ENCODE results near the gene FGD6. TPM values are rescaled to one million over a fixed set of nuclear protein-coding genes. Genes with fewer than 3 reads are reported as not detected.

Gene FGD6
- polyA plus RNA-seq, 1 donor (not counting 4 experiments of a cell fraction or from before 2014, with no cell fraction given), result 54.2 TPM

- peak overlapping the region; percentile 73 for H3K27ac ChIP-seq (ENCODE audit: control insufficient read depth, insufficient read depth, low read length)
- FAIRE-seq, result no peak
- TF ChIP-seq, protein P1, sequence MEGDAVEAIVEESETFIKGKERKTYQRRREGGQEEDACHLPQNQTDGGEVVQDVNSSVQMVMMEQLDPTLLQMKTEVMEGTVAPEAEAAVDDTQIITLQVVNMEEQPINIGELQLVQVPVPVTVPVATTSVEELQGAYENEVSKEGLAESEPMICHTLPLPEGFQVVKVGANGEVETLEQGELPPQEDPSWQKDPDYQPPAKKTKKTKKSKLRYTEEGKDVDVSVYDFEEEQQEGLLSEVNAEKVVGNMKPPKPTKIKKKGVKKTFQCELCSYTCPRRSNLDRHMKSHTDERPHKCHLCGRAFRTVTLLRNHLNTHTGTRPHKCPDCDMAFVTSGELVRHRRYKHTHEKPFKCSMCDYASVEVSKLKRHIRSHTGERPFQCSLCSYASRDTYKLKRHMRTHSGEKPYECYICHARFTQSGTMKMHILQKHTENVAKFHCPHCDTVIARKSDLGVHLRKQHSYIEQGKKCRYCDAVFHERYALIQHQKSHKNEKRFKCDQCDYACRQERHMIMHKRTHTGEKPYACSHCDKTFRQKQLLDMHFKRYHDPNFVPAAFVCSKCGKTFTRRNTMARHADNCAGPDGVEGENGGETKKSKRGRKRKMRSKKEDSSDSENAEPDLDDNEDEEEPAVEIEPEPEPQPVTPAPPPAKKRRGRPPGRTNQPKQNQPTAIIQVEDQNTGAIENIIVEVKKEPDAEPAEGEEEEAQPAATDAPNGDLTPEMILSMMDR (optimal IDR thresholded peaks at IDR 0.05 in 1 of 3, IDR thresholded peaks at IDR 0.05 in 1 of 3, conservative IDR thresholded peaks at IDR 0.05 in 1 of 3; ENCODE audit: extremely low read depth in 1 of 3, insufficient read depth in 2 of 3, low read length in 3 of 3), result no peak
- no peak for TF ChIP-seq EZH2 (IDR thresholded peaks at IDR 0.05; ENCODE audit: low read length)
- H2AFZ ChIP-seq (ENCODE audit: control insufficient read depth, low read length), result no peak overlapping the region
- H3K9ac ChIP-seq (ENCODE audit: control insufficient read depth, extremely low read depth, insufficient read depth, low read length), result no peak overlapping the region
- H3K9me3 ChIP-seq (ENCODE audit: control insufficient read depth, low read depth, low read length), result no peaks in the 10 kb centered on the region
- dilution Hi-C loops (cut with MboI; ENCODE audit: extremely low pct_ligation_motif_present, low sequenced_read_pairs), result no loop called here
- H3K79me2 ChIP-seq (ENCODE audit: control insufficient read depth, insufficient read depth, low read length), result peaks cover 3% of the 10 kb centered on the region
- peaks cover 0 to 4% of the 10 kb centered on the region in 2 experiments for H3K36me3 ChIP-seq (ENCODE audit: control insufficient read depth in 2 of 2, extremely low read depth in 1 of 2, insufficient read depth in 2 of 2, low read length in 2 of 2)
- DNase-seq (ENCODE audit: low read depth, low spot score), result no peak
- no peaks in the 10 kb centered on the region for H4K20me1 ChIP-seq (ENCODE audit: control insufficient read depth, extremely low read depth, insufficient read depth, low read length)
- H3K4me1 ChIP-seq (ENCODE audit: control insufficient read depth, extremely low read depth, insufficient read depth, low read length), result peaks cover 20% of the 10 kb centered on the region
- no peaks in the 10 kb centered on the region for H3K27me3 ChIP-seq (ENCODE audit: control insufficient read depth, extremely low read depth, insufficient read depth, low read length)
- no peak overlapping the region for H3K4me2 ChIP-seq (ENCODE audit: control insufficient read depth, extremely low read depth, insufficient read depth, low read depth, low read length)
- no peaks in the 10 kb centered on the region for H3K9me1 ChIP-seq (ENCODE audit: control insufficient read depth, extremely low read depth, insufficient read depth, low read length)
- no peak overlapping the region for H3K4me3 ChIP-seq (ENCODE audit: control insufficient read depth in 2 of 3, extremely low read depth in 1 of 3, insufficient read depth in 2 of 3, low read depth in 1 of 3, low read length in 3 of 3)
Measured at GRCh38 chr12:95150501-95150900, 66.8 kb downstream of the FGD6 start.

- FAIRE-seq (peak; percentile 84), DNase-seq (ENCODE audit: low read depth, low spot score) (no peak)
- Histone ChIP-seq H3K4me3 (ENCODE audit: control insufficient read depth in 2 of 3, extremely low read depth in 1 of 3, insufficient read depth in 2 of 3, low read depth in 1 of 3, low read length in 3 of 3) (no peak overlapping the region), H3K79me2 (ENCODE audit: control insufficient read depth, insufficient read depth, low read length) (no peaks in the 10 kb centered on the region), H4K20me1 (ENCODE audit: control insufficient read depth, extremely low read depth, insufficient read depth, low read length) (no peaks in the 10 kb centered on the region), H3K4me1 (ENCODE audit: control insufficient read depth, extremely low read depth, insufficient read depth, low read length) (peaks cover 20% of the 10 kb centered on the region), H3K9ac (ENCODE audit: control insufficient read depth, extremely low read depth, insufficient read depth, low read length) (no peak overlapping the region), H2AFZ (ENCODE audit: control insufficient read depth, low read length) (no peak overlapping the region), H3K27me3 (ENCODE audit: control insufficient read depth, extremely low read depth, insufficient read depth, low read length) (no peaks in the 10 kb centered on the region), H3K9me1 (ENCODE audit: control insufficient read depth, extremely low read depth, insufficient read depth, low read length) (no peaks in the 10 kb centered on the region), H3K36me3 (ENCODE audit: control insufficient read depth in 2 of 2, extremely low read depth in 1 of 2, insufficient read depth in 2 of 2, low read length in 2 of 2) (peaks cover 2 to 4% of the 10 kb centered on the region in 2 experiments), H3K9me3 (ENCODE audit: control insufficient read depth, low read depth, low read length) (no peaks in the 10 kb centered on the region), H3K4me2 (ENCODE audit: control insufficient read depth, extremely low read depth, insufficient read depth, low read depth, low read length) (no peak overlapping the region), H3K27ac (ENCODE audit: control insufficient read depth, insufficient read depth, low read length) (peak overlapping the region; percentile 44)
- TF ChIP-seq EZH2 (IDR thresholded peaks at IDR 0.05; ENCODE audit: low read length), result no peak
- TF ChIP-seq, protein P1 (optimal IDR thresholded peaks at IDR 0.05 in 1 of 3, IDR thresholded peaks at IDR 0.05 in 1 of 3, conservative IDR thresholded peaks at IDR 0.05 in 1 of 3; ENCODE audit: extremely low read depth in 1 of 3, insufficient read depth in 2 of 3, low read length in 3 of 3), result no peak
- dilution Hi-C loops (cut with MboI; ENCODE audit: extremely low pct_ligation_motif_present, low sequenced_read_pairs), result no loop called here
Measured at GRCh38 chr12:95147866-95148265, 69.4 kb downstream of the FGD6 start.

Data from keratinocyte (primary cell).